HCT116 (cell line): Measurements from ENCODE around the gene SEMA4D. TPM values are rescaled to one million over a fixed set of nuclear protein-coding genes. Genes with fewer than 3 reads are reported as not detected.

ENCODE experiments used
- ATAC-seq: fragments of 200-7000 bp; cut with Tn5 transposase; 2 replicates; pipeline ENCODE4 v1.9.1; 2020; ENCODE audit warnings: mild to moderate bottlenecking, moderate library complexity
- BruUV-seq: library from RNA; stranded (reverse); fragments of 400-500 nt; replicated peaks from 2 replicates; lab custom pipeline; 2021; lab: Mats Ljungman, UMichigan
- CTCF ChIA-PET: fragments of 300-600 bp; sonication (Branson Sonifier 250); formaldehyde crosslinking; loops from one replicate; lab custom pipeline; 2021; ENCODE audit warnings: antibody characterized with exemption; lab: Charles Lee
- POLR2A ChIA-PET: fragments of 300-600, 350-600 bp; sonication (Branson Sonifier 250); formaldehyde crosslinking; loops from one replicate; lab custom pipeline; 2021; ENCODE audit warnings: antibody characterized with exemption; lab: Charles Lee
- RAD21 ChIA-PET, 2 experiments: fragments of 300-600 bp; sonication (Branson Sonifier 250); formaldehyde crosslinking; loops; one replicate each; lab custom pipeline; 2023; ENCODE audit warnings: low total read pairs in 2 of 2; ENCODE audit not compliant: uncharacterized antibody in 2 of 2, unreplicated experiment in 2 of 2, low non-redundant PET in 1 of 2; lab: Charles Lee
- DNase-seq: peaks from one replicate; pipeline ENCODE4 v3.0.0-alpha.2; 2010; ENCODE audit warnings: low read depth, low spot score
- H2AFZ ChIP-seq: fragments of 200-600 bp; shearing (Covaris generic), sonication (generic); 2 replicates; pipeline ENCODE4 v1.6.1; 2017; ENCODE audit warnings: low read depth, mixed run types, mixed read lengths, antibody characterized with exemption, low read length; ENCODE audit not compliant: poor library complexity, severe bottlenecking
- H3K27ac ChIP-seq: 2 replicates; pipeline ENCODE4 v1.5.1; 2012; ENCODE audit warnings: low read depth, low read length
- H3K27me3 ChIP-seq: fragments of 200-600 bp; sonication (generic); 2 replicates; pipeline ENCODE4 v1.6.1; 2016; ENCODE audit warnings: mixed run types, low read length, mixed read lengths; ENCODE audit not compliant: insufficient read depth
- H3K36me3 ChIP-seq, 2 experiments: fragments of 200-500 bp in 1 of 2; fragments of 200-600 bp in 1 of 2; sonication (Bioruptor generic) in 1 of 2; sonication (generic) in 1 of 2; 2 replicates each; pipeline versions ENCODE4 v1.5.1 to v1.6.1; 2014 to 2016; ENCODE audit warnings: low read length in 2 of 2, inconsistent platforms in 1 of 2, mixed read lengths in 1 of 2, mixed run types in 1 of 2; ENCODE audit not compliant: insufficient read depth in 2 of 2, control insufficient read depth in 1 of 2
- H3K4me1 ChIP-seq, 2 experiments: fragments of 200-600 bp in 1 of 2; sonication (generic) in 1 of 2; 2 replicates each; pipeline versions ENCODE4 v1.5.1 to v1.6.1; 2012 to 2017; ENCODE audit warnings: low read length in 2 of 2, inconsistent platforms in 1 of 2, mild to moderate bottlenecking in 1 of 2, mixed read lengths in 1 of 2, mixed run types in 1 of 2, moderate library complexity in 1 of 2; ENCODE audit not compliant: insufficient read depth in 2 of 2, control insufficient read depth in 1 of 2
- H3K4me2 ChIP-seq: fragments of 200-600 bp; sonication (generic); 2 replicates; pipeline ENCODE4 v1.6.1; 2017; ENCODE audit warnings: mixed run types, low read length, mixed read lengths
- H3K4me3 ChIP-seq, 2 experiments: fragments of 200-600 bp in 1 of 2; sonication (generic) in 1 of 2; replicated peaks in 1 of 2; 2 replicates each; pipeline ENCODE4 v1.5.1; 2011 to 2016; ENCODE audit warnings: low read length in 2 of 2, control low read depth in 1 of 2, low read depth in 1 of 2, mild to moderate bottlenecking in 1 of 2, mixed read lengths in 1 of 2, mixed run types in 1 of 2
- H3K79me2 ChIP-seq: fragments of 200-600 bp; sonication (generic); 2 replicates; pipeline ENCODE4 v1.6.1; 2017; ENCODE audit warnings: mild to moderate bottlenecking, mixed run types, low read length, moderate library complexity, mixed read lengths; ENCODE audit not compliant: insufficient read depth
- H3K9ac ChIP-seq: fragments of 200-600 bp; sonication (generic); 2 replicates; pipeline ENCODE4 v1.6.1; 2016; ENCODE audit warnings: low read length, mixed read lengths
- H3K9me2 ChIP-seq: fragments of 200-600 bp; sonication (generic), shearing (Covaris generic); 2 replicates; pipeline ENCODE4 v1.6.1; 2017; ENCODE audit warnings: mixed run types, mild to moderate bottlenecking, moderate library complexity; ENCODE audit not compliant: insufficient read depth
- H3K9me3 ChIP-seq, 2 experiments: fragments of 200-500 bp in 1 of 2; fragments of 200-600 bp in 1 of 2; sonication (Bioruptor generic) in 1 of 2; sonication (generic) in 1 of 2; 2 replicates each; pipeline ENCODE4 v1.6.1; 2014 to 2017; ENCODE audit warnings: low read length in 2 of 2, mixed read lengths in 2 of 2, inconsistent platforms in 1 of 2, low read depth in 1 of 2, mild to moderate bottlenecking in 1 of 2, mixed run types in 1 of 2, moderate library complexity in 1 of 2; ENCODE audit not compliant: control insufficient read depth in 1 of 2, insufficient read depth in 1 of 2
- H4K20me1 ChIP-seq: fragments of 200-600 bp; sonication (generic), shearing (Covaris generic); 2 replicates; pipeline ENCODE4 v1.6.1; 2017; ENCODE audit warnings: mixed run types, mild to moderate bottlenecking, moderate library complexity; ENCODE audit not compliant: insufficient read depth
- CBX3 ChIP-seq: IDR thresholded peaks from 2 replicates; pipeline ENCODE4 v1.6.1; 2012; ENCODE audit warnings: low read depth
- CEBPB ChIP-seq: IDR thresholded peaks from 2 replicates; pipeline ENCODE4 v1.6.1; 2012; ENCODE audit warnings: low read depth
- ELF1 ChIP-seq: IDR thresholded peaks from 2 replicates; pipeline ENCODE4 v1.6.1; 2012; ENCODE audit warnings: low read depth, borderline replicate concordance
- EZH2 ChIP-seq: fragments of 200-600 bp; sonication (generic); IDR thresholded peaks from 2 replicates; pipeline ENCODE4 v1.6.1; 2017; ENCODE audit warnings: antibody characterized with exemption, mixed run types
- FOSL1 ChIP-seq: IDR thresholded peaks from 2 replicates; pipeline ENCODE4 v1.6.1; 2012; ENCODE audit warnings: low read depth
- JUND ChIP-seq: IDR thresholded peaks from 2 replicates; pipeline ENCODE4 v1.6.1; 2012
- MAX ChIP-seq: IDR thresholded peaks from 2 replicates; pipeline ENCODE4 v1.6.1; 2012
- POLR2A ChIP-seq: IDR thresholded peaks from 2 replicates; pipeline ENCODE4 v1.7.0; 2011; ENCODE audit warnings: borderline replicate concordance; ENCODE audit not compliant: insufficient read depth, insufficient read length; ENCODE audit errors: extremely low read depth
- POLR2AphosphoS5 ChIP-seq: IDR thresholded peaks from 2 replicates; pipeline ENCODE4 v1.6.1; 2011; ENCODE audit warnings: mild to moderate bottlenecking, low read depth, low read length, moderate library complexity
- RAD21 ChIP-seq: IDR thresholded peaks from 2 replicates; pipeline ENCODE4 v1.6.1; 2012; ENCODE audit warnings: low read depth, mild to moderate bottlenecking
- REST ChIP-seq: IDR thresholded peaks from 2 replicates; pipeline ENCODE4 v1.6.1; 2012; ENCODE audit warnings: low read depth
- SIN3A ChIP-seq: IDR thresholded peaks from 2 replicates; pipeline ENCODE4 v1.6.1; 2012; ENCODE audit warnings: low read depth
- SP1 ChIP-seq: IDR thresholded peaks from 2 replicates; pipeline ENCODE4 v1.6.1; 2012; ENCODE audit warnings: low read depth
- SRF ChIP-seq: IDR thresholded peaks from 2 replicates; pipeline ENCODE4 v1.6.1; 2012; ENCODE audit warnings: low read depth
- TCF7L2 ChIP-seq: IDR thresholded peaks from 2 replicates; pipeline ENCODE4 v1.7.0; 2011; ENCODE audit warnings: borderline replicate concordance, inconsistent platforms; ENCODE audit not compliant: insufficient read depth, insufficient read length; ENCODE audit errors: extremely low read depth
- ZBTB33 ChIP-seq: IDR thresholded peaks from 2 replicates; pipeline ENCODE4 v1.6.1; 2011; ENCODE audit warnings: mild to moderate bottlenecking, low read length, moderate library complexity; ENCODE audit not compliant: insufficient replicate concordance; ENCODE audit errors: extremely low read depth
- ZFX ChIP-seq: fragments of 450-650 bp; IDR thresholded peaks from 2 replicates; pipeline ENCODE4 v1.6.1; 2017
- ZNF274 ChIP-seq: fragments of 200-500 bp; sonication (Bioruptor generic); IDR thresholded peaks from 2 replicates; pipeline ENCODE4 v1.6.1; 2014; ENCODE audit warnings: mild to moderate bottlenecking, low read depth, low read length, inconsistent platforms
- intact Hi-C: fragments of 100-400 bp; cut with micrococcal nuclease; formaldehyde crosslinking; loops from 2 replicates; pipeline ENCODE4 v1.10.0; 2022
- total RNA-seq: library from RNA; stranded (reverse); gene quantifications from one replicate; pipeline ENCODE4 v1.2.1, GENCODE V29; 2021; ENCODE audit not compliant: unreplicated experiment
- TF ChIP-seq, protein P1 (sequence below): IDR thresholded peaks from 2 replicates; pipeline ENCODE4 v1.6.1; 2012
- TF ChIP-seq, protein P2 (sequence below), 3 experiments: fragments of 200-600 bp in 1 of 3; sonication (generic) in 1 of 3; IDR thresholded peaks in 2 of 3; conservative IDR thresholded peaks in 1 of 3; 2 replicates each; pipeline ENCODE4 v1.5.1; 2012 to 2017; ENCODE audit warnings: low read depth in 2 of 3, low read length in 2 of 3, antibody characterized with exemption in 1 of 3, borderline replicate concordance in 1 of 3, control low read depth in 1 of 3, mild to moderate bottlenecking in 1 of 3, mixed read lengths in 1 of 3, mixed run types in 1 of 3, moderate library complexity in 1 of 3; ENCODE audit not compliant: insufficient read depth in 1 of 3

SEMA4D gene
- total RNA-seq, 1 experiment from 2014 or later = 32.0 TPM

- H3K4me2 ChIP-seq = no peak overlapping the region
- CTCF ChIA-PET = no interaction called here
- no peak overlapping the region for H3K27ac ChIP-seq
- no peaks in the 10 kb centered on the region for H3K4me1 ChIP-seq
- no peaks in the 10 kb centered on the region for H3K79me2 ChIP-seq
- RAD21 ChIA-PET = no interaction called here
- H4K20me1 ChIP-seq = no peaks in the 10 kb centered on the region
- POLR2A ChIA-PET = no interaction called here
- BruUV-seq = no TSS peak
- no peak overlapping the region for H2AFZ ChIP-seq
- no peaks in the 10 kb centered on the region for H3K9me2 ChIP-seq
- no peak overlapping the region for H3K9ac ChIP-seq
- no peak overlapping the region for H3K4me3 ChIP-seq
- H3K36me3 ChIP-seq = peaks cover 10 to 13% of the 10 kb centered on the region in 2 experiments; a peak in 3 of 4 replicates
- intact Hi-C loops = no loop called here
- H3K9me3 ChIP-seq = no peaks in the 10 kb centered on the region
- DNase-seq = no peak
- no peak for ATAC-seq
- TF ChIP-seq SP1 = no peak
- TF ChIP-seq, protein P1, sequence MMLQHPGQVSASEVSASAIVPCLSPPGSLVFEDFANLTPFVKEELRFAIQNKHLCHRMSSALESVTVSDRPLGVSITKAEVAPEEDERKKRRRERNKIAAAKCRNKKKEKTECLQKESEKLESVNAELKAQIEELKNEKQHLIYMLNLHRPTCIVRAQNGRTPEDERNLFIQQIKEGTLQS = no peak
- no peak for TF ChIP-seq CEBPB
- TF ChIP-seq ELF1 = no peak
- no peak for TF ChIP-seq TCF7L2
- TF ChIP-seq ZNF274 = no peak
- no peak for TF ChIP-seq POLR2AphosphoS5
- TF ChIP-seq ZFX = no peak
- no peak for TF ChIP-seq CBX3
- TF ChIP-seq SIN3A = no peak
- no peak for TF ChIP-seq RAD21
- TF ChIP-seq POLR2A = no peak
- TF ChIP-seq ZBTB33 = no peak
- TF ChIP-seq EZH2 = no peak
- TF ChIP-seq REST = no peak
- TF ChIP-seq FOSL1 = no peak
- TF ChIP-seq, protein P2, sequence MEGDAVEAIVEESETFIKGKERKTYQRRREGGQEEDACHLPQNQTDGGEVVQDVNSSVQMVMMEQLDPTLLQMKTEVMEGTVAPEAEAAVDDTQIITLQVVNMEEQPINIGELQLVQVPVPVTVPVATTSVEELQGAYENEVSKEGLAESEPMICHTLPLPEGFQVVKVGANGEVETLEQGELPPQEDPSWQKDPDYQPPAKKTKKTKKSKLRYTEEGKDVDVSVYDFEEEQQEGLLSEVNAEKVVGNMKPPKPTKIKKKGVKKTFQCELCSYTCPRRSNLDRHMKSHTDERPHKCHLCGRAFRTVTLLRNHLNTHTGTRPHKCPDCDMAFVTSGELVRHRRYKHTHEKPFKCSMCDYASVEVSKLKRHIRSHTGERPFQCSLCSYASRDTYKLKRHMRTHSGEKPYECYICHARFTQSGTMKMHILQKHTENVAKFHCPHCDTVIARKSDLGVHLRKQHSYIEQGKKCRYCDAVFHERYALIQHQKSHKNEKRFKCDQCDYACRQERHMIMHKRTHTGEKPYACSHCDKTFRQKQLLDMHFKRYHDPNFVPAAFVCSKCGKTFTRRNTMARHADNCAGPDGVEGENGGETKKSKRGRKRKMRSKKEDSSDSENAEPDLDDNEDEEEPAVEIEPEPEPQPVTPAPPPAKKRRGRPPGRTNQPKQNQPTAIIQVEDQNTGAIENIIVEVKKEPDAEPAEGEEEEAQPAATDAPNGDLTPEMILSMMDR (IDR thresholded peaks at IDR 0.05 in 2 of 3, conservative IDR thresholded peaks at IDR 0.05 in 1 of 3; ENCODE audit: borderline replicate concordance in 1 of 3, insufficient read depth in 1 of 3, low read depth in 2 of 3, low read length in 2 of 3) = no peak
- TF ChIP-seq MAX = no peak
- TF ChIP-seq JUND = no peak
- TF ChIP-seq SRF = no peak
- no peaks in the 10 kb centered on the region for H3K27me3 ChIP-seq
Observed at GRCh38 chr9:89363921-89364665, 133.8 kb downstream of the SEMA4D start.
